CD4-positive, alpha-beta T cell treated with Interleukin-4 for 1 hour (primary cell): ENCODE measurements around the gene S100A7A.
"Not testable (repeated sequence)": the region's sequence is repeated elsewhere in the genome, so short reads cannot be mapped to it uniquely, and the experiment has no call there.

Experiments used
- DNase-seq, 2 donors: peaks; one replicate each; pipeline ENCODE4 v3.0.0-alpha.2; 2020 to 2022

S100A7A gene

GRCh38 chr1:153395776-153396175 lies 20.5 kb upstream of the S100A7A start:
- no peak for DNase-seq

- DNase-seq = no peak
These were observed 19.9 kb upstream of the S100A7A start for GRCh38 chr1:153396461-153396860.

GRCh38 chr1:153397051-153397923 lies 19.0 kb upstream of the S100A7A start:
- no peak for DNase-seq

- no peak for DNase-seq
These were observed 18.2 kb upstream of the S100A7A start for GRCh38 chr1:153397924-153398651.

- no peak for DNase-seq
These were observed 16.8 kb upstream of the S100A7A start for GRCh38 chr1:153399401-153400055.

- no peak for DNase-seq
These were observed 16.1 kb upstream of the S100A7A start for GRCh38 chr1:153400244-153400643.

GRCh38 chr1:153401461-153401860 lies 14.9 kb upstream of the S100A7A start:
- DNase-seq = no peak

- no peak for DNase-seq
These were observed 14.1 kb upstream of the S100A7A start for GRCh38 chr1:153402226-153402625.

GRCh38 chr1:153403421-153404085 lies 12.8 kb upstream of the S100A7A start:
- no peak for DNase-seq

- no peak for DNase-seq
These were observed 12.2 kb upstream of the S100A7A start for GRCh38 chr1:153404086-153404635.

- peak; percentile 54 to 60 for DNase-seq
These were observed 11.6 kb upstream of the S100A7A start for GRCh38 chr1:153404768-153405167.

- DNase-seq = not testable (repeated sequence)
These were observed 10.3 kb upstream of the S100A7A start for GRCh38 chr1:153405825-153406599.

- DNase-seq = peak in 1 of 2 donors; percentile 9
These were observed 9.0 kb upstream of the S100A7A start for GRCh38 chr1:153407274-153407673.

- not testable (repeated sequence) for DNase-seq
These were observed 2.4 kb upstream of the S100A7A start for GRCh38 chr1:153413961-153414360.

GRCh38 chr1:153417136-153417888 lies 992 bp downstream of the S100A7A start:
- DNase-seq = no peak

- not testable (repeated sequence) for DNase-seq
These were observed 2.6 kb downstream of the S100A7A start for GRCh38 chr1:153418758-153419435.

- DNase-seq = not testable (repeated sequence)
These were observed 3.1 kb downstream of the S100A7A start for GRCh38 chr1:153419436-153419793.

GRCh38 chr1:153420306-153420705 lies 4.0 kb downstream of the S100A7A start:
- no peak for DNase-seq

- peak; percentile 45 to 61 for DNase-seq
These were observed 6.2 kb downstream of the S100A7A start for GRCh38 chr1:153422450-153423068.

- DNase-seq = no peak
These were observed 10.5 kb downstream of the S100A7A start for GRCh38 chr1:153426809-153427208.
